SK-N-SH treated with all-trans-retinoic acid at 6 μM for 48 hours (cell line): Measurements from ENCODE around the gene FAM228B.

Source experiments
- ATAC-seq: fragments of 200-7000 bp; cut with Tn5 transposase; 3 replicates; pipeline ENCODE4 v1.9.1; 2020; ENCODE audit warnings: mild to moderate bottlenecking, moderate library complexity
- ESRRG ChIP-seq: fragments of 250-450 bp; sonication (Bioruptor Pico); IDR thresholded peaks from 2 replicates; pipeline ENCODE4 v1.6.1; 2021; ENCODE audit warnings: mild to moderate bottlenecking
- PPARA ChIP-seq: fragments of 250-450 bp; sonication (Bioruptor Pico); IDR thresholded peaks from 2 replicates; pipeline ENCODE4 v1.5.0; 2020; ENCODE audit warnings: mild to moderate bottlenecking, borderline replicate concordance
- ZC3H10 ChIP-seq: fragments of 250-450 bp; sonication (Bioruptor Pico); IDR thresholded peaks from 2 replicates; pipeline ENCODE4 v1.5.1; 2021; ENCODE audit warnings: mild to moderate bottlenecking, moderate library complexity
- ZFP3 ChIP-seq: fragments of 250-450 bp; sonication (Bioruptor Pico); IDR thresholded peaks from 2 replicates; pipeline ENCODE4 v1.5.0; 2020; ENCODE audit warnings: mild to moderate bottlenecking, moderate library complexity
- ZFP30 ChIP-seq: fragments of 450-650 bp; formaldehyde crosslinking; IDR thresholded peaks from 2 replicates; pipeline ENCODE4 v1.5.0; 2022; ENCODE audit warnings: mild to moderate bottlenecking, moderate library complexity
- ZNF70 ChIP-seq: fragments of 450-650 bp; formaldehyde crosslinking; IDR thresholded peaks from 2 replicates; pipeline ENCODE4 v1.5.0; 2020; ENCODE audit warnings: mild to moderate bottlenecking, moderate library complexity
- TF ChIP-seq, protein P1 (sequence below): fragments of 250-450 bp; sonication (Bioruptor Pico); IDR thresholded peaks from 2 replicates; pipeline ENCODE4 v1.5.1; 2020; ENCODE audit warnings: low read depth, mild to moderate bottlenecking, moderate library complexity

Gene FAM228B

DNA sequence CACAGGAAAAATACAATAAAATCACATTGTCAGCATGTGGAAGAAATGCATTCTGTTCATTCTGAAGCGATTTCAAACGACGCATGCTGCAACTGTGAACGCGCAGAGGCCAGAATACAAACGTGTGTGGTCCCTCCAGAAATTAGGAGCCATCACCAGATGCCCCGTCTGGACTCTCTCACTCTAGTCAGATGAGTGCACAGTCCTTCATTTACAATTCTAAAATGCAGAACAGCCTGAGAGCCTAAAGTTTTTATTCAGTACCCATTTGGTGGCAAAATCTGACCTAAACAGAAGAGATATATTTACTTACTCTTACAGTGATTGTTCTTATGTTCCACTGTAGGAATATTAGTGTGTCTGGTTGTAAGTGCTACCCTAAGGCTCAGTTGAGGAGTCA, 88.1 kb downstream of the FAM228B start (continued):
- TF ChIP-seq, protein P1, sequence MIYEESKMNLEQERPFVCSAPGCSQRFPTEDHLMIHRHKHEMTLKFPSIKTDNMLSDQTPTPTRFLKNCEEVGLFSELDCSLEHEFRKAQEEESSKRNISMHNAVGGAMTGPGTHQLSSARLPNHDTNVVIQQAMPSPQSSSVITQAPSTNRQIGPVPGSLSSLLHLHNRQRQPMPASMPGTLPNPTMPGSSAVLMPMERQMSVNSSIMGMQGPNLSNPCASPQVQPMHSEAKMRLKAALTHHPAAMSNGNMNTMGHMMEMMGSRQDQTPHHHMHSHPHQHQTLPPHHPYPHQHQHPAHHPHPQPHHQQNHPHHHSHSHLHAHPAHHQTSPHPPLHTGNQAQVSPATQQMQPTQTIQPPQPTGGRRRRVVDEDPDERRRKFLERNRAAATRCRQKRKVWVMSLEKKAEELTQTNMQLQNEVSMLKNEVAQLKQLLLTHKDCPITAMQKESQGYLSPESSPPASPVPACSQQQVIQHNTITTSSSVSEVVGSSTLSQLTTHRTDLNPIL: no peak
- TF ChIP-seq, all 23 proteins: peak for 0

GRCh38 chr2:24214880-24215279, 91.6 kb downstream of the FAM228B start:
- ATAC-seq: no peak

More at GRCh38 chr2:24214880-24215279, 91.6 kb downstream of the FAM228B start:
- no peak for TF ChIP-seq ESRRG (CRISPR knock-in tag)
- no peak for TF ChIP-seq ZFP30 (CRISPR knock-in tag)
- no peak for TF ChIP-seq ZC3H10 (CRISPR knock-in tag)
- TF ChIP-seq PPARA (CRISPR knock-in tag): no peak
- no peak for TF ChIP-seq ZNF70
- TF ChIP-seq ZFP3: no peak
